GM21390 (cell line): Measurements from ENCODE around the gene GSG1L.

Experiments used
- ATAC-seq: cut with Tn5 transposase; IDR thresholded peaks from one replicate; pipeline ENCODE4 v1.9.1; 2021; ENCODE audit not compliant: unreplicated experiment

GSG1L gene

GRCh38 chr16:28092721-28093384 lies 29.3 kb upstream of the GSG1L start:
- no peak for ATAC-seq

- no peak for ATAC-seq
These were observed 28.1 kb upstream of the GSG1L start for GRCh38 chr16:28091656-28092055.

DNA sequence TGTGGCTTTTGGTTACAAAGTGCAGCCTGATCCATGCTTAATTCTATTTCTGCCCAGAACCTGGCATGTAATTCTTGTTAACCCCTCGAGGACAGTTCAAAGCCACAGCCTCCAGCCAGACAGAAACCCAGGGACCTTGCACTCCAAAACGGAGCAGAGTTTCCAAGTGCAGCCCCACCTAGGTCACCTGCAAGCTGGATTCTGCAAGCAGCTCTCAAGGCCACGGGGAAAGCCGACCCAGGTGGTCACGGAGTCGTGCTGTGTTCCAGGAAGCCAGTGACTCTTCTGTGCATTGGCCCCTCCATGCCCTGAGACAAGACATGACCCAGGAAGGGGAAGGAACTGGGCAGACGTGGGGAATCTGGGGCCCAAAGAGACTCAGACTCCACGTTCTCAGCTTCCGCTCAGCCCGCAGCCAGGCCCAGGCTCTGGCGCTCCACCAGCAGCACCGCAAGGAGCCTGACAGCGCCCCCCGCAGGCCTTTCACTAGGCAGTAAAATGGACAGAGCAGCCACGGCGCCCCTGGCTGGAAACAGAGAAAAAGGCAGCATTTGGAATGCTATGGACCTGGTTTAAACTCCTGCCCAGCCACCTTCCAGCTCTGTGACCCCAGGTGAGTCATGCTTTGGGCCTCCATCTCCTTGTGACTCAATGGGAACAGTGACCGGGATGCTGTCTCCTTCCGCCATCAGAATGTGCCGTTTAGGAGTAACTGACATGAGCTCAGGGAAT lies 27.3 kb upstream of the GSG1L start:
- ATAC-seq = no peak

- ATAC-seq = no peak
These were observed 26.5 kb upstream of the GSG1L start for GRCh38 chr16:28089992-28090365.

DNA sequence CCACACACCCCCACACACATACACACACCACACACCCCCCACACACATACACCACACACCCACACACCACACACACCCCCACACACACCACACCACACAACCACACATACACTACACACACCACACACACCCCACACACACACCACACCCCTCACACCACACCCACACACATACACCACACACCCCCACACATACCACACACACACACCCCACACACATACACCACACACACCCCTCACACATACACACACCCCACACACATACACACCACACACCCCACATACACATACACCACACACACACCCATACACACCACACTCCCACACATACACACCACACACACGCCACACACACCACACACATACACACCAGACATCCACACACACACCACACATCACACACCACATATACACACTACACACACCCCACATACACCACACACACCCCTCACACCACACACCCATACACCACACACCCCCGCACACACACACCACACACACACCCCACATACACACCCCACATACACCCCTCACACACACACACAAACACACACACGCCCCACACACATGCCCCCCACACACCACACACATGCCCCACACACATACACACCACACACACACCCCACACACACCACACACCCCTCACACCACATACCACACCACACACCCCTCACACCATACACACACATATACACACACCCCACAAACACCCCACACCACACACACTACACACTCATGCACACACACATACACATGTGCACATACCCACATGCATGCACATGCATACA lies 25.9 kb upstream of the GSG1L start:
- no peak for ATAC-seq

DNA sequence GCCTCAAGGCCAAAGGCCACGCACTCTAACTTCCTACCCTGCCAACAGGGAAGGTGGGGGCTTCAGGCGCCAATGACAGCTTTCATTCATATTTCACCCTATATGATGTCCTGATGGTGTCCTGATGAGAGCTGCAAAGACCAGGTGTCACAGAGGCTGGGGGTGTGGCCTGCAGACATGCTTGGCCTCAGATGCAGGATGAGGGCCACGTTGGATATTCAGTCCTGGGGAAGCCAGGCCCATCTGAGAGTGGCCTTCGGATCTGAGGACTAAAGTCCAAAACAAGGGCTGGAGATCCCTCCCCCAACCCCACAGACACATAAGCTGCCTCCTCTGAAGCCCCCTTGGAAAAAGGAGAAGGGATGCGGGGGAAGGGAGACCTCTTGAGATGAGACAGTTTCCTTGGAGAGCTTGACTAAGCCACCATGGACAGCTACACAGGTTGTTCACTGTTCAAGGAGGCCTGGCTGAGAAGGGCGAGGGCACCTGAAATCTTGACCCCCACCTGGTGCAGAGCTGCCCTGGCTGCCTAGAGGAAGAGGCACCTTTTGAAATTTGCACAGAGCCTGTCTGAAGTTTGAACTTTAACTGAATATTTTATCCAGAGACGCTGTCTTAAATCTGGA lies 24.3 kb upstream of the GSG1L start:
- ATAC-seq = no peak

DNA sequence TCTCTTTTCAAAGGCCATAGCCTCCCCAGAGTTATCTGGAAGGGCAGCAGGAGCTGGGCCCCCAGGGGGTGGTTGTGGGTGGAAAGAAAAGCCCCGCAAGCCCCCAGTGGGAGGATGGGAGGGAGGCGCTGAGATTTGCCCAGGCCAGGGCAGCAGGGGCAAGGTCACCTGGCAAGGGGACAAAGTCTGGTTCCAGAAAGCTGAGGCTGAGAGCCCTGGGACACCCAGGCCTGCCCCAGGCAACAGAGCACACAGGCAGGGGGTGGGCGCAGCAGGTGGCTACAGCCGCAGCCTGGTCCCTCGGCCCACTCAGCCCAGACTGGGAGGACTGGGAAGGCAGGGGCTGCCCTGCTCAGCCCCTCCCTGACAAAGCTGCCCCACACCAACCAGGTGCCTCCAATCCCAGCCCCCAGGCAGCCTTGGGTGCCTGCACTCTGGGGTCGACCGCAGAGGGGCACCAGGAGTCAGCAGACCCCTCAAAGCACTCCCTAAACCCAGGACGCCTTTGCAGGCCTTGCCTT lies 23.7 kb upstream of the GSG1L start:
- ATAC-seq = no peak

DNA sequence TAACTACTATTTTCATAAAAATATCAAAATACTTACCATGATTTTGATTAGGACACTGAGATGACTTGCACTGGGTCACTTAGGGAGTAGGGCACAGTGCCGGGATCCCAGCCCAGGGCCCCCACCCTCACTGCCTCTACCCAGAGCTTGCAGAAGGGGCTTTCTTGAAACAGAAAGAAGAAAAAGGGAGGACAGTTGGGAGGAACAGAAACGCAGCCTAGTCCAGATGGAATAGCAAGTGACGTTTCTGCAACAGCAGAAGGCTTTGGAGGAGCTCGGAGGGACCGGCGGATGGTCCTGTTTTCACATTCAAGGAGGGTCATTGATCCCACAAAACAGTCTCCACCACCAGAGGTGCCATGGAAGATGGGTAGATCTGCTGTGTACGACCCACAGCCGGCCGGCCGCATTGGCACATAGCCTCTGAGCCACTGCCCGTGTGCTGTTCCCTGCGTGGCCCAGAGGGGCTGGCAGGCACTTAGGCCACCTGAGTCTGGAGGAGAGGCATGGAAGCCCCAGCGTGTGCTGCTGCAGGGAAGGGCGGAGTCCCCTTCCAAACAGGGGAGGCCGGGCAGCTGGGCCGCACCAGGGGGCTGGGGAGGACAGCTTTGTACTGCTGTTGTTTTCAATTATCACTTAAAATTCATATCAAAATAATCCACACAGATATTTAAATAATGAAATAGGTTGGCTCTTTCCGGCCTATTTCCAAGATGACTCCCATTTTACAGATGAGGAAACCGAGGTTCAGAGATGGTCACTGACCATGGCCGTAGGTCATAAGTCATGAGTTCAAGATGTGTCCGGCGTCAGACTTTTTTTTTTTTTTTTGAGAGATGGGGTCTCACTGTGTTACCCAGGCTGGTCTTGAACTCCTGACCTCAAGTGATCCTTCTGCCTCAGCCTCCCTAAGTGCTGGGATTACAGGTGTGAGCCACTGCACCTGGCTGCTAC lies 22.9 kb upstream of the GSG1L start:
- ATAC-seq = no peak

DNA sequence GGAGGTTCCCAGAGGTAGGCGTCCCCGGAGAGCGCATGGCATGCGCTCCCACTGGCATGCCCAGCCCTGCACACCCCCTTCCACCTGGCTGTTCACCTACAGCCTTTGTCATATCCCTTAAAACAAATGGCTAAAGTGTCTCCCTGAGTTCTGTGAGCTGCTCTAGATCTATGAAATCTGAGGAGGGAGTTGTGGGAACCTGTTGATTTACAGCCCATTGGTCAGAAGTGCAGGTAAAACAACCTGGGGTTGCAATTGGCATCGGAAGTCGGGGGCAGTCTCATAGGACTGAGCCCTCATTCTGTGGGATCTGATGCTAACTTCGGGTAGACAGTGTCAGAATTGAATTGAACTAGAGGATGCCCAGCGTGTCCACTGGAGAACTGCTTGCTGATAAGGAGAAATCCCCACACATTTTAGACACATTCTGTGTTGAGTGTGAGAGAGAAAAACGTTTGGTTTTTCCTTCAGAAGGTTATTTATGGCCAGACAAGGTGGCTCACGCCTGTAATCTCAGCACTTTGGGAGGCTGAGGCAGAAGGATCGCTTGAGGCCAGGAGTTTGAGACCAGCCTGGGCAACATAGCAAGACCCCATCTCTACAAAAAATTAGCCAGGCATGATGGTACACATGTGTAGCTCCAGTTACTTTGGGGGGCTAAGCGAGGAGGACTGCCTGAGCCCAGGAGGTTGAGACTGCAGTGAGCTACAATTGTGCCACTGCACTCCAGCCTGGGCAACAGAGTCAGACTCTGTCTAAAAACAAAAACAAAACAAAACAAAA lies 22.1 kb upstream of the GSG1L start:
- ATAC-seq = no peak

- ATAC-seq = no peak
These were observed 20.7 kb upstream of the GSG1L start for GRCh38 chr16:28084209-28084608.

DNA sequence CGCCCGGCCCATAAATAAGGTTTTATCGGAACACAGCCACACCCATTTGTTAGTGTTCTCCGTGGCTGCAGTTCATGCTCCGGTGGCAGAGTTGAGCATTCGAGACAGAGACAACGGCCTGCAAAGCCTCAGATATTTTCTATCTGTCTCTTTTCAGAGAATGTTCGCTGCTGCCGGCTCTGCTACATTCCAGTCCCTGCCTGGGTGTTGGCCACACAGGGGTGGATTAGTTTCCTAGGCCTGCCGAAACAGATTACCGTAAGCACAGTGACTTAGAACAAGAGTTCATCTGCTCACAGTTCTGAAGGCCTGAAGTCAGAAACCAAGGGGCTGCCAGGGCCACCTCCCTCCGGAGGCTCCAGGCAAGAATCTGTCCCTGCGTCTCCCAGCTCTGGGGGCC lies 19.1 kb upstream of the GSG1L start:
- no peak for ATAC-seq

DNA sequence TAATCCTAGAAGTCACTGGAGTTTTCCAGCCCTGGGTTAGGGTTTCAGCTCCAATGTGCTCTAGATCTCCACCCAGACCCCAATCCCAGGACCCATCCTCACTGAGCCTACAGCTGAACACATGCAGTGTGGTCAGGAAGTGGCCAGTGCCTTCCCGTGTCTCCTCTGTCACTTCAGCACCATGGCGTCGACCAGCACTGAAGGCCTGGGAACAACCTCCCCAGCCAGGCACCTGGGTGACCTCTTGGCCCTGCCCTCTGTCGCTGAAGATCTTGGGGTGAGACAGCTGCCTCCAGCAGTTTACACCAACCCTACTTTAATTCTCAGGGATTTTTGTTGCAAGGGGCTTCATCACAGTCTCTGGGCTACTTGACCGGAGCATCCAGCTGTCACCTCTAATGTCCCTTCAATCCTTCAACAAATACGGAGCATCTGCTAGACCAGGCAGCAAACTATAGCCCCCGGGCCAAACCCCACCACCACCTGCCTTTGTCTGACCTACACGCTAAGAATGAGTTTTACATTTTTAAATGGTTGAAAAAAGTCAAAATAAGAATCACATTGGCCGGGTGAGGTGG lies 18.0 kb upstream of the GSG1L start:
- ATAC-seq = no peak

DNA sequence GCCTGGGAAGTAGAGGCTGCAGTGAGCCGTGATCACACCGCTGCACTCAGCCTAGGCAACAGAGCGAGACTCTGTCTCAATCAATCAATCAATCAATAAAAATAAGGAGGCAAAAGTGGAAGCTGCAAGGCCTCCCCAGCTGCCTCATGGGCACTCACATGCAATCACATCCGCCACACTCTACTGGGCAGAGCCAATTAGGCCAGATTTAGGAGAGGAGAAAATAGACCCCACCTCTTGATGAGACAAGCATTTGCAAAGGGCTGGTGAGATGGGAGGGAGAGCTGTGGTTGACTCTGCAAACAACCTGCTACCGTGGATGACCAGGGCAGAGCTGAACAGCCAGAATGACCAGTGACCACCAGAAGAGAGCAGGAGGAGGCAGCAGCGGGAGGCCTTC lies 14.7 kb upstream of the GSG1L start:
- no peak for ATAC-seq

DNA sequence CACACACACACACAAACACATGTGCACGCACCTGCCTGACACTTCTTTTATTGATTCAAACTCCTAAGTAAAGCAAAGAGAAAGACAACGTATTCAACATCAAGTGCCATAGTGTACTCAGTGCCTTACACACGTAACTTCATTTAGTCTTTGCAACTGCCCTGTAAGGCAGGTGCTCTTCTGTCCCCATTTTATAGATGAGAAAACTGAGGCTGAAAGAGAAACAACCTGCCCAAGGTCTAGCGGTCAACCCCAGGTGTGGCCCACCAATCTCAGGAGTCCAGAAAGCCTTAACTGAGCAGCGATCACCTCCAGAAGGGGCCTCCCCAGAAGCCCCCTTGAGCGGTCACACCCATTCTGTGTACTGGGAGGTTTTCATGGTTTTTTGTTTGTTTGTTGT lies 10.3 kb upstream of the GSG1L start:
- no peak for ATAC-seq

DNA sequence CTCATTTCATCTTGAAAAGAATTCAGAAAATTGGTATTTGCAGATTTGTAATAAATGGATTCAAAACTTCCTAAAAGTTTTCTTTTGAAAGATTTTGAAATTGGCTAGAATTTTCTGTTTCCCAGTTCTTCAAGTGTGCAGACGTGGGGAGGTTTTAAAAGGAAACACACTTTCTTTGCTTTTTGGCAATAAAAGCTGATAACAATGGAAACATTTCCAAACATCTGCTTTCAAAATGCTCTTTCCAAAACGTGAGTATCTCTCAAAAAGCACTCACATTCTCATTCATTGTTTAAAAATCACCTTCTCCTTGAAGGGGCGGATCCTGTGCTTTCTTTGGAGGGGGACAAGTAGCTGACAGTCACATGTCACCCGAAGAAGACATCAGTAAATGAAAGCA lies 8.6 kb upstream of the GSG1L start:
- ATAC-seq = no peak

DNA sequence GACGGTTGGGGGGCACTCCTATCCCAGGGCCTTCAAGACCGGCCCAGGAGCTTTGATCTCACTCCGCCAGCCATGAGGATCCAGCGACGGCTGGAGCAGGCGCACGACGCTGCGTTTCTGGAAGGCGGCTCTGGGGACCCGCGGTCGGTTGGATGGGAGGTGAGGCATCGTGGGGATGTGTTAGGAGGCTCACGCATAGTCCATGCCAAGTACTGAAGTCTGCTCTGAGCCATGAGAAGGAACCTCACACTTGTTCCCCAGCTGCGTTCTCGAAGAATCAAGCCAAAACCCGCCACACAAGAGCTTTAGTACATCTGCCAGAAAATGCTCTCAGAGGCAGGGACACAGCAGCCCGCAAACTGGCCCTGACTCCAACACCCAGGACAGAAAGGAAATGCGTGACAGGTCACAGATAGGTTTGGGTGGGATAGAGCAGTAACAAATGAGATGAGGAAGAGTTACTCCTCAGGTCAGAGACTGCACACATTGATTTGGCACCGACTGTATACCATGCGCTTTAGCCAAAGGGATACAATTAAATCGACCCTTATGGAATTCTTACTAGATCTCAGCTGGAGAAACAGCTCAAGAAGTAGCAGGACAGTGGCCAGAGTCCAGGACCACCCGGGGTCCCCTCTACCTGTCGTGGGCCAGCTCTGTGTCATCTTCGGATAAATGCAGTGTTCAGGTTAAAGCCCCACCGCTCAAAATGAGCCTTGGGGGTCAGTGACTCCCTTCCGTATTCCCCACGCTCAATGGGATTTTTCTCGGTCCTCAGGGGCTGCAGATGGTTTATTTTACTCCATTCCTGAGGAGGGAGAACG lies 6.7 kb upstream of the GSG1L start:
- no peak for ATAC-seq

DNA sequence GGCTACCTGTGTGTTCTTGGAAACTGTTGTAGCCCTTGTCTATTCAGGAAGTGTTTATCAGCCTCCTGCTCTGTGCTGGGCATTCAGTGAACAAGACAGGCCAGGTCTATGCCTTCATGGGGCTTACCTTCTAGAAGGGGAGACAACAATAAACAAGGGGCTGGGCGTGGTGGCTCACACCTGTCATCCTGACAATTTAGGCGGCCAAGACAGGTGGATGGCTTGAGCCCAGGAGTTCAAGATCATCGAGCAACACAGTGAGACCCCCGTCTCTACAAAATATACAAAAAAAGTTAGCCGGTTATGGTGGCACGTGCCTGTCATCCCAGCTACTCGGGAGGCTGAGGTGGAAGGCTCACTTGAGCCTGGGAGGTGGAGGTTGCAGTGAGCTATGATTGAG lies 5.5 kb upstream of the GSG1L start:
- ATAC-seq = no peak

- ATAC-seq = no peak
These were observed 4.3 kb upstream of the GSG1L start for GRCh38 chr16:28067604-28068379.
